OCI-LY7 (cell line): Measurements from ENCODE around the gene PCNX2. TPM values are rescaled to one million over a fixed set of nuclear protein-coding genes. Genes with fewer than 3 reads are reported as not detected.

ENCODE experiments used
- BruUV-seq: library from RNA; stranded (reverse); fragments of 400-500 nt; replicated peaks from 2 replicates; lab custom pipeline; 2021; lab: Mats Ljungman, UMichigan
- CTCF ChIA-PET: fragments of 300-600 bp; sonication (Branson Sonifier 250); formaldehyde crosslinking; loops from one replicate; lab custom pipeline; 2022; ENCODE audit warnings: antibody characterized with exemption; ENCODE audit not compliant: unreplicated experiment; lab: Charles Lee
- POLR2A ChIA-PET: fragments of 300-600 bp; sonication (Branson Sonifier 250); formaldehyde crosslinking; loops from one replicate; lab custom pipeline; 2022; ENCODE audit warnings: antibody characterized with exemption; lab: Charles Lee
- DNase-seq: peaks from one replicate; pipeline ENCODE4 v3.0.0-alpha.2; 2015; ENCODE audit warnings: low spot score
- H2AFZ ChIP-seq: fragments of 200-600 bp; sonication (generic), shearing (Covaris generic); 2 replicates; pipeline ENCODE4 v1.6.1; 2014; ENCODE audit warnings: mild to moderate bottlenecking, antibody characterized with exemption, low read length, moderate library complexity
- H3K27ac ChIP-seq: fragments of 200-600 bp; sonication (generic); 2 replicates; pipeline ENCODE4 v1.5.1; 2014; ENCODE audit warnings: mixed run types, low read depth, mild to moderate bottlenecking, moderate library complexity, low read length, inconsistent platforms; ENCODE audit not compliant: poor library complexity, severe bottlenecking
- H3K36me3 ChIP-seq: fragments of 200-600 bp; sonication (generic); 2 replicates; pipeline ENCODE4 v1.6.1; 2014; ENCODE audit warnings: mild to moderate bottlenecking, antibody characterized with exemption, low read length, moderate library complexity, mixed read lengths; ENCODE audit not compliant: insufficient read depth
- H3K4me1 ChIP-seq: fragments of 200-600 bp; sonication (generic); 2 replicates; pipeline ENCODE4 v1.5.1; 2014; ENCODE audit warnings: mild to moderate bottlenecking, low read length; ENCODE audit not compliant: insufficient read depth, poor library complexity, severe bottlenecking
- H3K4me2 ChIP-seq: fragments of 200-600 bp; sonication (generic); 2 replicates; pipeline ENCODE4 v1.6.1; 2014; ENCODE audit warnings: mild to moderate bottlenecking, low read length
- H3K4me3 ChIP-seq: fragments of 200-600 bp; sonication (generic); 2 replicates; pipeline ENCODE4 v1.5.1; 2014; ENCODE audit warnings: mild to moderate bottlenecking, low read depth, low read length; ENCODE audit not compliant: poor library complexity, severe bottlenecking
- H3K79me2 ChIP-seq: fragments of 200-600 bp; sonication (generic); 2 replicates; pipeline ENCODE4 v1.6.1; 2016; ENCODE audit warnings: low read depth, mild to moderate bottlenecking, low read length, moderate library complexity, mixed read lengths; ENCODE audit not compliant: insufficient read depth
- H3K9me2 ChIP-seq: fragments of 200-600 bp; sonication (generic); 2 replicates; pipeline ENCODE4 v1.6.1; 2016; ENCODE audit warnings: mild to moderate bottlenecking, low read length, mixed read lengths; ENCODE audit not compliant: insufficient read depth
- H3K9me3 ChIP-seq: fragments of 200-600 bp; sonication (generic); 2 replicates; pipeline ENCODE4 v1.6.1; 2014; ENCODE audit warnings: mild to moderate bottlenecking, mixed run types, low read length, mixed read lengths
- H4K20me1 ChIP-seq: fragments of 200-600 bp; sonication (generic); 2 replicates; pipeline ENCODE4 v1.6.1; 2014; ENCODE audit warnings: mild to moderate bottlenecking, antibody characterized with exemption, low read length, moderate library complexity, mixed read lengths; ENCODE audit not compliant: insufficient read depth
- EZH2phosphoT487 ChIP-seq: fragments of 200-600 bp; sonication (generic); IDR thresholded peaks from 2 replicates; pipeline ENCODE4 v1.6.1; 2018; ENCODE audit warnings: low read depth, borderline replicate concordance, mild to moderate bottlenecking, mixed run types, antibody characterized with exemption, low read length, moderate library complexity, mixed read lengths
- intact Hi-C: fragments of 100-400 bp; cut with micrococcal nuclease; formaldehyde crosslinking; loops from one replicate; pipeline ENCODE4 v1.10.0; 2022; ENCODE audit not compliant: unreplicated experiment
- total RNA-seq, 2 experiments: library from RNA; depleted of rRNA in 1 of 2; stranded (reverse); fragments of >200 nt in 1 of 2; shearing (Covaris generic) in 1 of 2; gene quantifications; 2 replicates each; pipeline ENCODE4 v1.2.3, GENCODE V29; 2014 to 2022
- TF ChIP-seq, protein P1 (sequence below): fragments of 200-600 bp; sonication (generic); conservative IDR thresholded peaks from 2 replicates; pipeline ENCODE4 v1.5.1; 2014; ENCODE audit warnings: mild to moderate bottlenecking, antibody characterized with exemption, low read length, moderate library complexity, mixed read lengths

PCNX2 gene
- total RNA-seq, 2 experiments from 2014 or later, result 17.1 to 26.9 TPM

GRCh38 chr1:232954594-232955365 lies 340.7 kb downstream of the PCNX2 start:
- Histone ChIP-seq H3K9me2 (no peaks in the 10 kb centered on the region), H3K4me1 (peaks cover 13% of the 10 kb centered on the region), H3K4me2 (no peak overlapping the region), H3K79me2 (peaks cover 3% of the 10 kb centered on the region; the same call in 1 of the 2 replicates), H4K20me1 (peaks cover 3% of the 10 kb centered on the region; the same call in 1 of the 2 replicates), H3K9me3 (peaks cover 8% of the 10 kb centered on the region; the same call in 1 of the 2 replicates), H3K4me3 (no peak overlapping the region), H3K36me3 (peaks cover 32% of the 10 kb centered on the region), H2AFZ (no peak overlapping the region), H3K27ac (no peak overlapping the region)
- TF ChIP-seq, protein P1, sequence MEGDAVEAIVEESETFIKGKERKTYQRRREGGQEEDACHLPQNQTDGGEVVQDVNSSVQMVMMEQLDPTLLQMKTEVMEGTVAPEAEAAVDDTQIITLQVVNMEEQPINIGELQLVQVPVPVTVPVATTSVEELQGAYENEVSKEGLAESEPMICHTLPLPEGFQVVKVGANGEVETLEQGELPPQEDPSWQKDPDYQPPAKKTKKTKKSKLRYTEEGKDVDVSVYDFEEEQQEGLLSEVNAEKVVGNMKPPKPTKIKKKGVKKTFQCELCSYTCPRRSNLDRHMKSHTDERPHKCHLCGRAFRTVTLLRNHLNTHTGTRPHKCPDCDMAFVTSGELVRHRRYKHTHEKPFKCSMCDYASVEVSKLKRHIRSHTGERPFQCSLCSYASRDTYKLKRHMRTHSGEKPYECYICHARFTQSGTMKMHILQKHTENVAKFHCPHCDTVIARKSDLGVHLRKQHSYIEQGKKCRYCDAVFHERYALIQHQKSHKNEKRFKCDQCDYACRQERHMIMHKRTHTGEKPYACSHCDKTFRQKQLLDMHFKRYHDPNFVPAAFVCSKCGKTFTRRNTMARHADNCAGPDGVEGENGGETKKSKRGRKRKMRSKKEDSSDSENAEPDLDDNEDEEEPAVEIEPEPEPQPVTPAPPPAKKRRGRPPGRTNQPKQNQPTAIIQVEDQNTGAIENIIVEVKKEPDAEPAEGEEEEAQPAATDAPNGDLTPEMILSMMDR, result no peak
- TF ChIP-seq EZH2phosphoT487, result no peak
- intact Hi-C loops, result no loop called here
- BruUV-seq, result no TSS peak
- POLR2A ChIA-PET, result no interaction called here
- CTCF ChIA-PET, result no interaction called here
- no peak for DNase-seq

GRCh38 chr1:232952514-232953499 lies 342.7 kb downstream of the PCNX2 start:
- peaks cover 16% of the 10 kb centered on the region for H3K4me1 ChIP-seq
- intact Hi-C loops, result no loop called here
- TF ChIP-seq, protein P1, result peak; percentile 78
- TF ChIP-seq EZH2phosphoT487, result no peak
- DNase-seq, result peak; percentile 73
- no TSS peak for BruUV-seq
- CTCF ChIA-PET, result no interaction called here
- no peaks in the 10 kb centered on the region for H3K9me3 ChIP-seq
- no peak overlapping the region for H3K4me3 ChIP-seq
- no peaks in the 10 kb centered on the region for H3K9me2 ChIP-seq
- H2AFZ ChIP-seq, result no peak overlapping the region
- peaks cover 3% of the 10 kb centered on the region; the same call in 1 of the 2 replicates for H3K79me2 ChIP-seq
- no peak overlapping the region for H3K27ac ChIP-seq
- H4K20me1 ChIP-seq, result peaks cover 3% of the 10 kb centered on the region; the same call in 1 of the 2 replicates
- POLR2A ChIA-PET, result no interaction called here
- H3K4me2 ChIP-seq, result no peak overlapping the region
- peaks cover 17% of the 10 kb centered on the region for H3K36me3 ChIP-seq
